HFF-Myc (cell line): Measurements from ENCODE around the gene KCNMA1.

Source experiments
- DNase-seq: peaks from one replicate; pipeline ENCODE4 v3.0.0-alpha.2; 2011; ENCODE audit warnings: low read depth; ENCODE audit errors: extremely low read depth
- H3K4me3 ChIP-seq: replicated peaks from 2 replicates; pipeline ENCODE4 v1.5.1; 2011; ENCODE audit warnings: low read depth, mild to moderate bottlenecking, control low read depth, low read length
- TF ChIP-seq, protein P1 (sequence below): IDR thresholded peaks from 2 replicates; pipeline ENCODE4 v1.5.1; 2012; ENCODE audit warnings: mild to moderate bottlenecking, low read depth, low read length, control low read depth; ENCODE audit errors: missing control alignments

The KCNMA1 gene

DNA sequence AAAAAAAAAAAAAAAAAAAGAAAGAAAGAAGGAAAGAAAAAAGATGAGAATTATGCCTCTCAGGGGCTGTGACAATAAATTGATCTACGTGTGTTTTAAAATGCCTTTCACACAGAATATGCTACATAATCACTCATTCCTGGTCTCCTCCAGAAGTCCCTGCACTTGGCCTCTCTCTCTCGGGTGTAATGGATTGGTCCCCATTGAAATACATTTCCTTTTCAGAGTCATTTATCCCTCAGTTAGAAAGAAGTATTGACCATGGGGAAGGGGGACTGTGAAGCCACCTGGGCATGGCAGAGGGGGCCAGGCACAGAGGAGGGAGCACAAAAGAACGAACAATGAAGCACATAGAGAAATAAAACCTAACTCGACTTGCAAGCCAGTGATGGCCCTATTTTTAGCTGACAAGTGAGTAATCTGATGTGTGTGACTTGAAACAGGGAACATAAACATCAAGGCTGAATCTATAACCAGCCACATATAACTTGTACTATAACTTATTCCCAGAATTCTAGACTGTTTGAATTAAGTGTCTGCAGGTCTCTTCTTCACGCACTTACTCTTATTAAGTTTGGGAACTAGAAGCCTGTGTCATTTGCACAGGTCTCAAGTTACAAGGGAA lies 490.8 kb downstream of the KCNMA1 start:
- TF ChIP-seq, protein P1, sequence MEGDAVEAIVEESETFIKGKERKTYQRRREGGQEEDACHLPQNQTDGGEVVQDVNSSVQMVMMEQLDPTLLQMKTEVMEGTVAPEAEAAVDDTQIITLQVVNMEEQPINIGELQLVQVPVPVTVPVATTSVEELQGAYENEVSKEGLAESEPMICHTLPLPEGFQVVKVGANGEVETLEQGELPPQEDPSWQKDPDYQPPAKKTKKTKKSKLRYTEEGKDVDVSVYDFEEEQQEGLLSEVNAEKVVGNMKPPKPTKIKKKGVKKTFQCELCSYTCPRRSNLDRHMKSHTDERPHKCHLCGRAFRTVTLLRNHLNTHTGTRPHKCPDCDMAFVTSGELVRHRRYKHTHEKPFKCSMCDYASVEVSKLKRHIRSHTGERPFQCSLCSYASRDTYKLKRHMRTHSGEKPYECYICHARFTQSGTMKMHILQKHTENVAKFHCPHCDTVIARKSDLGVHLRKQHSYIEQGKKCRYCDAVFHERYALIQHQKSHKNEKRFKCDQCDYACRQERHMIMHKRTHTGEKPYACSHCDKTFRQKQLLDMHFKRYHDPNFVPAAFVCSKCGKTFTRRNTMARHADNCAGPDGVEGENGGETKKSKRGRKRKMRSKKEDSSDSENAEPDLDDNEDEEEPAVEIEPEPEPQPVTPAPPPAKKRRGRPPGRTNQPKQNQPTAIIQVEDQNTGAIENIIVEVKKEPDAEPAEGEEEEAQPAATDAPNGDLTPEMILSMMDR: no peak
- no peak overlapping the region for H3K4me3 ChIP-seq
- DNase-seq: no peak

DNA sequence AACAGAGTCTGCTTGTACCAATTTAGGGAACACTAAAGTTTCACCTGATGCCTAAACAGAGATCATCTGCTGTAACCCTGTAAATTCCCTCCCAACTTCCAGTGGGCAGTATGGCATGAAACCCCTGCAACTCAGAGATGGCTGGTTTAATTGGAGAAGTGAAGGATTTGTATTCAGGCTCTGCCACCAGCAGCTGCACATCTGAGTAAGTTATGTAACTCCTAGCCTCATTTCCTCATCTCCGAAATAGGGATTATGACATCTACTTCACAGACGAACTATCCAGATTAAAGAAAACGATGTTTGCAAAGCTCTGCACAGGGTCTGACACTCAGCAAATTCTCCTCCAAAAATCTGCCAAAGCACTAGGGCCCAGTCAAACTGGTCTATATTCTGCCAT lies 493.0 kb downstream of the KCNMA1 start:
- TF ChIP-seq, protein P1: no peak
- no peak overlapping the region for H3K4me3 ChIP-seq
- DNase-seq: no peak

DNA sequence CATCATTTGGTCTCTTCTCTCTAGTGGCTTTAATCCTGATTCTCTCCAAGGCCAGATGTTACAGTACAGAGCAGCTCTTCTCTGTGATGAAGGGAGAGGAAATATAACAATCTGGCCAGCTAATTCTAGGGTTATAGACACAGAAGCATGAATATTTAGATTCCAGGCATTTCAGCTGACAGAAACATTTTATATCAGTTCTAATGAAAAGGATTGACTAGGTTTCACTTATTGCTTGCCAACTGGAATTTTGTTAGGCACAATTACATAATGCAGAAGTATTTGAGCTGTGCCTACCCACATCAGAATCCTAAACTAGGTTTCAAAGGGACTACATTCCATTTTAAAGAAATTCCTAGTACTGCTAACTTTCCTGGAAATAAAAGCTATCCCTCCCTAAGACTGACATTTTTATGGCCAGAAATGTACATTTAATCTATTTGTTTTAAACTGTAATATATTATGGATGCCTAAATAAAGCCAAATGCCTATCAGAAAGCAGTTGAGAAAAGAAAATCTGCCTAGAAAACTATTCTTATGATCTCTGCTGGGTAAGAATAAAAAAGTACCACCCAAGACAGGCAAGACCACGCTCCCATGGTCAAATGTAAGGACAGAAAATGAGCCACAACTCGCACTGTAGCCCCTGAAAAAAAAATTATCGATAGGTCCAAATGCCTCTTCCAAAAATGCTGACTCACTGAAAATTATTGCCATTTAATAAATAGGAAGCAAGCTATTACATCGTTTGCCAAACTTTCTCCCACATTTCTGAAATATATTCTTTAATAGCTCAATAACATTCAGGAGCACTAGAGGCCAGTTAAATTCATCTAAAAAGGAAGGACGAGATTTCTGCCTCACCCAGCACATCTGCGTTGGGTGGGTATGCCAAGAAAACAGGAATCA lies 498.1 kb downstream of the KCNMA1 start:
- no peak for DNase-seq
- H3K4me3 ChIP-seq: no peak overlapping the region
- TF ChIP-seq, protein P1: no peak

DNA sequence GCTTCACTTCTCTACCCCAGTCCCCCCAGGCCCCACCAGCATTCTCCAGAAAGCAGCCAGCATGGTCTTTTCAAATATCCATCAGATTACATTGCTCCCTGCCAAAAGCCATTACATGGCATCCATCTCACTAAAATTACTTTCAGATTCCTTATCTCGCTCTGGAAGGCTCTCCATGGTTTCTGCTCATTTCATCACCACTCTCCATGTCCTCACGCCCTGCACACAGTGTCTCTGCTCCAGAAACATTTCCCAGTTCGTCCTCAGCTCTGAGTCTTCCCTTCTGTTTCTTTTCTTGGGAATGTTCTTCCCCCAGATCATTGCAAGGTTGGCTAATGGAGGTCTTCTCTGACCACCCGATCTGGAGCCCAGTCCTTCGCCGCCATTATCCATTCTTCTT lies 499.1 kb downstream of the KCNMA1 start:
- TF ChIP-seq, protein P1: no peak
- no peak overlapping the region for H3K4me3 ChIP-seq
- no peak for DNase-seq

DNA sequence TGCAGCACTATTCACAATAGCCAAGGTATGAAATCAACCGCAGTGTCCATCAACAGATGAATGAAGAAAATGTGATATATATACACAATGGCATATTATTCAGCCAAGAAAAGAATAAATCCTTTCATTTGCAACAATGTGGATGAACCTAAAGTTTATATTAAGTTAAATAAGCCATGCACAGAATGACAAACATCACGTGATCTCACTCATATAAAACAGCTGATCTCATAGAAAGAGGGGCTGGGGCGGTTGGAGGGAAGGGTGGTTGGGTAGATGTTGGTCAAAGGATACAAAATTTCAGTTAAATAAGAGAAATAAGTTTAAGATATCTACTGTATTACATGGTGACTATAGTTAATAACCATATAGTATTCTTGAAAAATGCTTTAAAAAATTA lies 502.1 kb downstream of the KCNMA1 start:
- TF ChIP-seq, protein P1: no peak
- DNase-seq: no peak
- no peak overlapping the region for H3K4me3 ChIP-seq

DNA sequence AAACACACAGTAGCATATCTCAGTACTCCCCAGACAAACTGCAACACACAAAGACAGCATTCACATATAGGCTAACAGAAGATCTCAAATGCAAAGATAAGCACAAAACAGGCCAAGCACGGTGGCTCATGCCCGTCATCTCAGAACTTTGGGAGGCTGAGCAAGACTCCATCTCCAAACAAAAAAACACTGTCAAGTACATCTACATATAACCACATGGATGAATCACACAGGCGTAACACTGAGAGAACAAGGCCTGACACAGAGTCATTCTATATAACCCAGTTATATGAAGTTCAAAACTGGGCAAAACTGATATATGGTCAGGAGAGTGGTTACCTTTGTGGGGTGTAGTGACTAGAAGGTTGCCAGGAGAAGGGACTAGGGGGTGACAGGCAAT lies 506.4 kb downstream of the KCNMA1 start:
- DNase-seq: no peak
- no peak overlapping the region for H3K4me3 ChIP-seq
- TF ChIP-seq, protein P1: no peak

DNA sequence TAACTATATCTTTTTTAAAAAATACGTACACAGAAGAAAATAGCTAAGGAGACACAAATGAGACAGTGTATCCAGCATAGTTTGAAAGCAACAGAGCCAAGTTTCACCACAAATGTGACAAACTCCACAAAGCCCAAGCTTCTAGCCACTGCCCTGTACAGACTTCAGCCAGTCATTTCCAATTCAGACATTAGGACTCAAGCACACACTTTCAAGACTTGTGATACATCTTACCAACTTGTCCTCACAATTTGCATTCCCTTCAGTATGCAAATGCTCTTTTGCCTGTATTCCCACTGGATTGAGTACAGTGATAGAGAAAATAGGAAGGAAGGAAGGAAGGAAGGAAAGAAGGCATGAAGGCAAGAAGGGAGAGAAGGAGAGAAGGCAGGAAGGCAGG lies 510.4 kb downstream of the KCNMA1 start:
- DNase-seq: no peak
- TF ChIP-seq, protein P1: no peak
- no peak overlapping the region for H3K4me3 ChIP-seq
